ENCODE results near the gene OTOGL.
"Not testable (repeated sequence)": the region's sequence is repeated elsewhere in the genome, so short reads cannot be mapped to it uniquely, and the experiment has no call there.

The OTOGL gene

DNA sequence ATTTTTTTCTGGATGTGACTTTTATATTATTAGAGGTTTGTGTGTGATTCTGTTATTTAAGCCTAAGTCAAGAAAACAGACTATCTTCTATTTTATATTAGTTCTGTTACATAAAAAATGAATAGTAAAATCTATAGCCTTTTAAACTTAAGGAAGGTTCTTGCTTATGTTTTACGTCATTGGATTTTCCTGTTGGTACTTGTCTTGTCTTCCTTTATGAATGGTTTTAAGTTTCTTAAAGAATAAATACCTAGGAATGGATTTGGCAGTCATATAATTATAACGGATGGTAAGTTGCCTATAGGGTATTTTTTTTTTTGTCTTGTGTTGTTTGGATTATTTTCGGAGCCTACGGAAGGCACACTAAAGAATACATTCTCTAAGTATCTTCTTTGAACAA lies 182.9 kb downstream of the OTOGL start:
- DNase-seq (ENCODE audit: low spot score), result no peak

DNA sequence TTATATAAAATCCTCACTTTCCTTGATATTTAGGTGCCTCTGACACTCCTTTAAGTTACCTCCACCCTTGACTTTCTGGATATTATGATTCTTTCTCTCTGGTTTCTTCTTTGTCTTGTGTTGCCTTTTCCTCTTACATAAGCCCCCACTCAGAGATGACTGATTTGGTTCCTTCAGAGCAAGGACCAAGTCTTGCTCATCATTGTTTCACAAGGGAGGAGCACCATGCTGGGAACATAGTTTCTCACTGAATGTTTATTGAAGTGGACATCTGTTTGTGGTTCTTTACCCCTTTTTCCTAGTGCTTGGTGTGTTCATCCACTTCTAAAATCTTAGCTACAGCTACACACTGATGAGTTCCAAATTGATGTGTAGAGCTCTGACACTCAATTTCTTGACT lies 183.4 kb downstream of the OTOGL start:
- no peak for DNase-seq (ENCODE audit: low spot score)

DNA sequence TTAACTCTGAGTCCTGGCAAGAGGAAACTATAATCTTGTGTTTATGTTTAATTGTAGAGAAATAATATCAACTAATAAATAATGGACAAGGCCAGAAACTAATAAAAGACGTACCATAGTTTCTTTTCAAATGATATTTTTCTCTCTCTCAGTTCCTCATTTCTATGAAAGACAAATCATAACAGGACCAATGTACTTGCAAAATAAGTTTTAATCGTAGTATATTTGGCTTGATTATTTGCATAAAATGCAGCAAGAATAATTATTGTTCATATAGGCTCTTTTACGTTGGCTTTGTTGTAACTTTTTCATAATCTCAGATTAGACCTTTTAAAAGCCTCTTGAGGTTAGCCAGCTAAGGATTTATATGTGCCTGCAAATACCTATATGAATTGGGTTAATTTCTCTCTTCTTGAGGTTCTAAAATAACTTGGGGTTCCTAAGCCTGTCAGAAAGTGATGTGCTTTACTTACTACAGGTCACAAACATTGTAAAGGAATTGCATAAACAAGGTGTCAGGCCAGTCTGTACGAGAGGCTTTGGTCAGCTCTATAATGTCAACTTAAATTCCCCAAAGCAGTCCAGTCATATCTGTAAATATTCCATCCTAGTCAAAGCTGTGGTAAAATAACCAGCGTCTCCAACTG lies 191.9 kb downstream of the OTOGL start:
- DNase-seq (ENCODE audit: low spot score), result no peak

DNA sequence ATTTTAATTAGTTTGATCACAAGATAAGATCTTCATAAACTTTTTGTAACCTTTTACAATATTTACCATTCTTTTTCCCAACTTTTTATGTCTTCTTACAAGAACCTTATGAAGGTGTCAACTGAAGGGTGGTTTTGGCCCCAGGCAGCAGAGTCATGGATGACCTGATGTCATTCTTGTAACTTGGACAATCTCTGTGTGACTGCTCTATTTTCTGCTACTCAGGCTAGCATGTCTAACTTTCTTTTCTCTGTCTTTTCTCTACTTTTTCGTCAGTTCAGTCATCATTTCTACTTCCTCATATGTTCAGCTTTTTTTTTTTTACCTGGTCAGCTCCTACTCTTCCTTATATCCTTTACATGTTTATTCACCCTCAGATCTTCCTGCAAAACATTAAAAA lies 194.0 kb downstream of the OTOGL start:
- DNase-seq (ENCODE audit: low spot score), result no peak

DNA sequence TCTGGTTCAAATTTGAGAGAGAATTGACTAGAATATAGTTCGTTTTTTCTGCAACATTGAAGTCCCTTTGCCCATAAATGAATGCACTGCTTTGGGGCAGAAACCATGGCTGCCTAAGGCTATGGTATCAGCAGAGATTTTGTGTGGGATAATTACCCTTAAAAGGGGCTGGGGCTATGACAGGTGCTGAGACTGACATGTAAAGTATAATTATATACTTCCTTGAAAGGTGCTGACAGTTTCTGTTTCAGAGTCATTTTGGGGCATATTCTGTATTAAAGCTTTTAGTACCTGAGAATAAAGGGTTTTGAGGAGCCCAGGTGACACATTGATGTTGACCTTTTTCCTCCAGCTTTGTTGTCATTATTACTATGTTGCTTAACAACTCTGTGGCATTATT lies 194.4 kb downstream of the OTOGL start:
- DNase-seq (ENCODE audit: low spot score), result no peak

DNA sequence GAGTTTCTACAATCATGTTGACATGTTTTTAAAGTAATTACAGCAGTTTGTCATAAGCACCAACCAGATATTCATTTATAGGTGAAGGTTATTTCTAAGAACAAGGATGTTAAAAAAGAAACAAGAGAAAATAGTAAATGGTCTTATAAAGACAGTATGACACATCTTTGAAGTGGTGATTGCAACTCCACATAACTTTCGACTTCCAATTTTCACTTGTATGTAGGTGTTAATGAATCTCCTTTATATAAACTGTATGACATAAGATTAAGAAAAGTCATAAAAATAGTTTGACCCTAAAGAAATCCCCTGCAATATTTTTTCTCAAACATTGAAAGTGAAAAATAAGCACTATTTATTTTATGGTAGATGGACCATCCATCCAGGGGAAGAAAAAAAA lies 199.9 kb downstream of the OTOGL start:
- DNase-seq (ENCODE audit: low spot score), result no peak

DNA sequence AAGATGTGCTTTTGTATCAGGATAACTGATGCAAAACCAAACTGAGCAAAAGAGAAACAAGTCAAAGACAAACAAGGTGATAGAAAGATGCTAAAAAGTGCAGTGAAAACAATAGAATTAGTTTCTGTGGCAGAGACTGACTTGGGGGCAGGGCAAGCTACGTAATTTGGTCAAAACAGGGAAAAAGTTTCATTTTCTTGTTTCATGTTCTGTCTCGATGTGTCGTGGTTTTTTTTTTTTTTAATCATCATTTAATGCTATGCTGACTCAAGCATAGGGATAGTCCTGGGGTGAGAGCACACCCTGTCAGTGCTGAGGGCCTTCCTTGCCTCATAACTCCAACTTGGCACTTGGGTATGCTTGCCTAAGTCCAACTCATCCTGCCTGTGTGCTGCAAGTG lies 200.6 kb downstream of the OTOGL start:
- DNase-seq (ENCODE audit: low spot score), result no peak

DNA sequence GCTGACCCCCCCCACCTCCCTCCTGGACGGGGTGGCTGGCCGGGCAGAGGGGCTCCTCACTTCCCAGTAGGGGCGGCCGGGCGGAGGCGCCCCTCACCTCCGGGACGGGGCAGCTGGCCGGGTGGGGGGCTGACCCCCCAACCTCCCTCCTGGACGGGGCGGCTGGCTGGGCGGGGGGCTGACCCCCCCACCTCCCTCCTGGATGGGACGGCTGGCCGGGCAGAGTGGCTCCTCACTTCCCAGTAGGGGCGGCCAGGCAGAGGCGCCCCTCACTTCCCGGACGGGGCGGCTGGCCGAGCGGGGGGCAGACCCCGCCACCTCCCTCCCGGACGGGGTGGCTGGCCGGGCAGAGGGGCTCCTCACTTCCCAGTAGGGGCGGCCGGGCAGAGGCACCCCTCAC lies 208.1 kb downstream of the OTOGL start:
- DNase-seq (ENCODE audit: low spot score), result not testable (repeated sequence)

DNA sequence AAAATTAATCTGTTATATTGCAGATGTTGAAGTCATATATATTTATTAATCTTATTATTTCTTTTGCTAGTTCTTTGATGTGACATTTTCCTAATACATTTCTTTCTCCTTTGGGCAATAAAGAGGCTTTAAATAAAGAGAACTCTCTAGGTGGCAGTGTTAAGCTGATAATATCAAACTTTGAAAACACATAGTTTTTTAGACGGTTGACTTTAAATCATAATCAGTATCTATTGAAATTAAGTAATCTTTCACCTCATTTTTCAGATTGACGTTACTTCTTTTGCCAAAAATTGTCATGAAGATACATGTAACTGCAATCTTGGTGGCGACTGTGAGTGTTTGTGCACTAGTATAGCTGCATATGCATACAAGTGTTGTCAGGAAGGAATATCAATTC lies 213.9 kb downstream of the OTOGL start:
- no peak for DNase-seq (ENCODE audit: low spot score)

DNA sequence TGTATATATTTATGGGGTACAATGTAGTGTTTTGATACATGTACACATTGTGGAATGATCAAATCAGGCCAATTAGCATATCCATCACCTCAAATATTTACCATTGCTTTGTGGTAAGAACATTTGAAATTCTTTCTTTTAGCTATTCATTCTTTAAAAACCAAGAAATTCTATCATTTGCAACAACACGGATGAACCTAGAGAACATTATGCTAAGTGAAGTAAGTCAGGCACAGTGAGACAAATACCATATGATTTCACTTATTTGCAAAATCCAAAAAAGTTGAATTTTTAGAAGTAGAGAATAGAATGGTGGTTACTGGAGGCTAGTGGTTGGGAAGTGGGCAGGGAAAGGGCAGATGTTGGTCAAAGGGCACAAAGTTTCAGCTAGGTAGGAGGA lies 215.4 kb downstream of the OTOGL start:
- DNase-seq (ENCODE audit: low spot score), result no peak

DNA sequence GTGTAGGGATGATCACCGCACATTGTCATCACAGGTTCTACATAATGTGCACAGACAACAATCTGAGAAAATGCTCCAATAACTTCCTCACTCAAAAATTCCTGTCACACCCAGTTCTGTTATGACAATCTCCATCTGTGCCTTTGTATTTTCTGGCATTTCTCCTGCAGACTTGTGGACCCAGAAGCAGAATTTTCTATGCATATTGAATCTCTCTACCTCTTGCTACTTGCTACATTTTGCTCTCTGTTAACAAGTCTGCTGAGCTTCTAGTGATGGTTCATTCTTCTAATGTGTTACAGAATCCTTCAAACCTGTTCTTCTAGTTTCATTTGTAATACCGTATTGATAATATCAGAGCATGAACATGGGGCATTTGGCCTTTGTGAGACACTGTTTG lies 216.9 kb downstream of the OTOGL start:
- DNase-seq (ENCODE audit: low spot score), result no peak

DNA sequence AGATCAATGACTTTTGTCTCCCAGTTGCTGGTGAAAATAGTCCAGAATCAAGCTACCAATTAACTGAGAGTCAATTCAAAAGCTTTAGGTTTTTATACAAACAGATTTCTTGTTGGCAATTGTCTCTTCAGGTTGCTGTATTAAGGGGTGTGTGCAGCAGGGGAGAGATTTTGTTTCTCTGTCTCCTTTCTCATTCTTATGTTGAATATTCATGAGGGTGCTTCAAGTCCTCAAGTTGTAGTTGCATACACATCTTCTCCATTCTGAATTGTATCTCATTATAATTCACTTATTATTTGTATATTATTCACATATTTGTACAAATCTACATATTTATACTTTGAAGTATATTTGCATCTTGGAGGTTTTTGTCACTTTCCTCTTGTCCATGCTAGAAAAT lies 218.0 kb downstream of the OTOGL start:
- DNase-seq (ENCODE audit: low spot score), result no peak

DNA sequence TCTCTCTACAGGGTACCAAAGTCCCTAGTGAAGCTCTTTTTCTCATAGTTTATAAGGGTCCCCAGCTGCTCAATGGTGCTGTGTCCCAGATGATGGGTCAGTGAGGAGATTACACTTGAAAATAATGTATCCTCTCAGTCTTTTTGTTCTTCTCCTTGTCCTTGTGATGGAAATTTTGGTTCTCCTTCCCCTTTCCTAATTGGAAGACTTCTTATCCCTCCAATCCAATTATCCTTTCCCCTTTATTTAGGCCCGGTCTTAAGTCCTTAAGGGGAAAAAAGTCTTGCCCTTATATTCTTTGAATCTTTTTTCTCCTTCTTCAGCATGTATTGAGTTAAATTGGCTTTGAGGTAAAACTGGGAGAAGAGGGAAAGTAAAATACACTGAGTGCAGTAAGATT lies 218.6 kb downstream of the OTOGL start:
- DNase-seq (ENCODE audit: low spot score), result no peak

DNA sequence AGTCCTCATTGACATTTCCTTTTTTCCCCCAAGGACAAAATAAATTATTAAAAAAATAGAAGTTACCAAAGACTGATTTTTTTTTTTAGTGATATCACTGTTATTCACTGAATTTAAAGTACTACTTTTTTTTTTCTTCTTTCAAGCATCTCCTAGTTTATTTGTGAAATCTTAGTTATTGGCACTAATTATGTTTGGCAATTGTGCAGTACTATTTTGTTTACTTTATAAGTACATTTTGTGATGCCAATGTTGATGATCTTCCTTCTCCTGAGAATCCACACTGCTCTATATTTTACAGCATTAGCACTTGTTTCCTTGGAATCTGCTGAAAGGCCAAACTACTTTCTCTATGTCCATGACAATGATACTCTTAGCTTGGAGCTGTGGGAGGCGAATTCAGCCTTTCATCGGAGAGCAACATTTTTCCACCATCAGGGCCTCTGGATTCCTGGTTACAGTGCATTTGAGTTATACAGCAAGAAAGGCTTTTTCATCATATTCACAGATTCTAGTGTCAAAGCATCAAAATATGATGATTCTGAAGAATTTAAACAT lies 220.9 kb downstream of the OTOGL start:
- DNase-seq (ENCODE audit: low spot score), result no peak

DNA sequence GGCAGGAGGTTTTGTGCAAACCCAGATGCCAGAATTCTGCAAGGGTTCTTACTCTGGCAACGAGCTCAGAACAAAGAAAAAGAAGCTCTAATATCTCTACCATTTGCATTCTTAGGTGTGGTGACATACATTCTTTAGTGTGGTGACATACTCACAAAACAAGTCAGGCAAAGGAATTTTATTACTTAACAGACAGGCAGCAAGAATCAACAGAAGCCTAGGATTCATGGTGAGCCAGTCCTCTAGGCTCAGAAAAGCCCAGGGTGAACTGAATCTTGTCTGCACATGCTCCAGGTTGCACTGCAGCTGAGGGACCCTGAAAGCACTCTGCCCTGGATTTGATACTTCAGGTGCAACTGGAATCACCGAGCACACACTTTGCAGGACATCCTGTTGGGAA lies 222.3 kb downstream of the OTOGL start:
- DNase-seq (ENCODE audit: low spot score), result peak; percentile 21

DNA sequence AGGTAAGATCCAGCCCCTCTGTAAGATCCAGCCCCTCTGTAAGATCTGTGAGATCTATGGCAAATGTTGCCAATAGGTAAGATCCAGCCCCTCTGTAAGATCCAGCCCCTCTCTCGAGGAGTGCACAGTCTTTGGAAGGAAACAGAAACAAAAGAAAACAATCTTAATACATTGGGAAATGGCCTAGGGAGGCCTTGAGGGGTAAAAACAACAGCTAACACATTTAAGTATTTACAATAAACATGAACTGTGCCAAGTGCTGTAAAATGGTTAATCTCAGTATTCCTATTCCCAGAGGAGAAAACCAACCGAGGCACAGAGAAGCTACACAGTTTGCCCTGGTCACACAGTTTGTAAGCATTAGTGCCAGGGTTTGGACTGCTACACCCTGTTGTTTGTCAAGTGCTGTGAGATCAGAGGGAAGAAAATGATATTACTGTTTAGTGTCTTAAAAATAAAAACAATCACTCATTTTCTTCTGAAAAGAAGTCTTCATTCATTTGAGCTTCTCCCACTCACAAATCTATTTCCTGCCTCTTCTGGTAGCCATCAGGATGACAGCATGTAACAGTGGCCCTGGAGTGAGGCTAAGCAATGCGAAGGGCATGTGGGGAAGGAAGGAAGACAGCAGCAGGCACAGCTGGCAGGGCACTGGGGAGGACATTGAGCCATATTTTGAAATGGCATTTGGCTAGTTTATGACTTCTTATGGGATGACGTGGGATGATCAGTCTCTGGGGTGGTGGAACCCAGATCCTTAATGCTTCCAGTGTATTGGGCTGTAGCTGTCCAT lies 226.0 kb downstream of the OTOGL start:
- DNase-seq (ENCODE audit: low spot score), result no peak

DNA sequence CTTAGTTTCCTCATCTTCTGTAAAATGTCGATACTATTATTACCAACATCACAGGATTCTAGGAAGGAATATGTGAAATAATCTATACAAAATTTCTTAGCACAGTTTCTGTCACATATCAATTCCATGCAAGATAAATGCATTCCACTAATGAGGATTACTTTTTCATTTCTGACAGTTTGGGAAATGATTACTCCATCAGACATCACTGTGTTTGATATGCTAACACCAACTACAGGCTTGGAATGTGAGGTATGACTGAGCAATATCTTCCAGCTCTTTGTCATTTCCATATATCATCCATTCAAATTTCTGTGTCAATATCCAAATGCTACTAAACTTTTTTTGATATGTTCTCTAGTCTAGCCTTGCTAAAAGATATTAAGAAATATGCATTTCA lies 233.5 kb downstream of the OTOGL start:
- no peak for DNase-seq (ENCODE audit: low spot score)

DNA sequence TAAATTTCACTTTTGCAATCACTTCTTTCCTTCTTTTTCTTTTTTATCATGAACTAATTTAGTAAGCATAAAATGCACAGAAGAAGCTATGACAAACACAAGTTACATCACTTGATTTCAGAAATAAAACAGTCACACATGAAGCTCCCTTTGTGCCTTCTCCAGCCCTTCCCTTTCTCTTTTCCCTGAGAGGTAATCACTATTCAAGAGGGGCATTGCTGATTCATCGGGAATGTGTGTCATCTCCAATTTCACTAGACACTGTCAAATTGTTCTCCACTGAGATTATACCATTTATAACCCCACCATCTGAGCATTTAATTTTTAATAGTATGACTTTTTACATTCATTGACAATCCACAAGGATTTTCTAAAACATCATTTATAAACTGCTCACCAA lies 253.1 kb downstream of the OTOGL start:
- DNase-seq (ENCODE audit: low spot score), result no peak

DNA sequence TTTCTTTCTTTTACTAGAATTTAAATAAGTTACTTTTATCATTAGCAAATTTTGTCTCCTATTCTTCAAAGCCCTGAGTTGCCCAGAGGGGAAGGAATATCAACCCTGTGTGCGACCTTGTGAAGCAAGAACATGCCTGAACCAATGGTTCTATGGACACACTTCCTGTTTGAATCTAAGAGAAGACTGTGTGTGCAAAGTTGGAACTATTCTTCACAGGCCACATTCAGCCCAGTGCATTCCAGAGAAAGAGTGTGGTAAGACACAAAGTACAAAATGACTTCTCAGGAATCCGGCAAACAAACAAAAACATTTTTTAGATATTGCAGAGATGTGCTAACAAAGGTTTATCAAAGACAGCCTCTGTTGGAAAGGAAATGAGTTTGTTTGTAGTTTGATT lies 253.9 kb downstream of the OTOGL start:
- peak; percentile 20 for DNase-seq (ENCODE audit: low spot score)

DNA sequence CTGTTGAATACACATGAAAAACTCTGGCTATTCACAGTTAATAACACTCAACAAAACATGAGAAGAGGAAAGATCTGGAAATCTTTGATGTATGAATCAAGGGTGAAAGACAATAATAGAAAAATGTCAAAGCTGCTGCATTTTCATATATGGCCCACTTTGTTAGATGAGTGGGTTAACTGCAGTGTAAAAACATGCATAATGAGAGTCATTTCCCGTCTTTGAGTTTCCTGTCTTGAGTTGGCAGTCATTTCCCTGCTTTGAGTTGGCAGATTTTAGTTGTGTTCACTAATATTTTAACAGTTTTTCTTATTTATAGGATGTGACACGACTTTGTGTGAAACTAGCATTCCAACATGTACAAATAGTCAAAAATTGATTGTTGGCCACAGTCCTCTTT lies 256.8 kb downstream of the OTOGL start:
- DNase-seq (ENCODE audit: low spot score), result no peak

DNA sequence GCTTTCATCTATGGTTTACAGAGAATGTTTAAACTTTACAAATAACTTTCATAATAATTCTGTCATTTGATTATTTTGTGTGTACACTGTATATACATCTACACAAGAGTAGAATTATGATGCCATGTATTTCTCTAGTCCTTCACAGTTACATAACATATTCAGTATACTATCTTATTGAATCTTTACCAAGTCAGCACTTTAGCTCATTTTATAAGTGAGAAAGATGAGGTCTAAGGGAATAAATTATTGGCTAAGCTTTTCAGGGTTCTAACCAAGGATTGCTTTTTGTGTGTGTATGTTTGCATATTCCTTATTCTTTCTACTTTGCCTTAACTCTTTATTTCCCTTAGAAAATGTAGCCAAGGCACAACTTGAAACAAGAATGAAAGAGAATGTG lies 260.4 kb downstream of the OTOGL start:
- no peak for DNase-seq (ENCODE audit: low spot score)

DNA sequence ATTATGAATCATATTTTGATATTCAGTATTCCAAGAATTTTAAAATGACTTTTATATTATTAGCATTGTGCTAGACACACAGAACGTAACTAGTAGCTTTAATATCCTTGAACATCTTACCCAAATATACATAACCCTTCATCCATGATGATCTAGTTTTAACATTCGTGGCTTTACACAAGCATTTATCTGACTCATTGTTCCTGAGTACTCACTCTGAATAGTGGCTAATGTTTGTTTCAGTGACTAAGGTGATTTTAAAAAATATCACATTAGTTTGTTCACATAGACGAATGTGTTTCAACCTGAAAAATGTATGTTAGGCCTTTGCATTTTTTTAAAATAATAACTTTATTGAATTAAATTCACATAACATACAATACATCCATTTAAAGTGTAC lies 264.7 kb downstream of the OTOGL start:
- DNase-seq (ENCODE audit: low spot score), result no peak

DNA sequence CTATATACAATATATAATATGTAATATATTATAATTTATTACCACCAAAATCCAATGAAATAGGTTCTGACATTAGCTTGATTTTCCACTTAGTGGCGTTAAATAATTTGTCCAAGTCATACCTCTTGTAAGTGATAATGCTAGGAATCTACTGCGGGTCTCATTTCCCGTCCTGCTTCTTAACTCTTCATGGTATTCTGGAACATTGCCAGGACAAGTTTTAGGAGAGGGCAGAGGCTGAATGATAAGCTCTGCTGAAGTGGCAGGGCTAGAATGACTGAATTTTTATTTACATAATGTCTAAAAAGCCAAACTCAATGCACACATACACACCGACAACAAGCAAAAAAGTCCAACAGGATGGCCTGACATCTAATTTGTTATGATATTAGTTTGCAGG lies 274.3 kb downstream of the OTOGL start:
- peak; percentile 16 for DNase-seq (ENCODE audit: low spot score)

DNA sequence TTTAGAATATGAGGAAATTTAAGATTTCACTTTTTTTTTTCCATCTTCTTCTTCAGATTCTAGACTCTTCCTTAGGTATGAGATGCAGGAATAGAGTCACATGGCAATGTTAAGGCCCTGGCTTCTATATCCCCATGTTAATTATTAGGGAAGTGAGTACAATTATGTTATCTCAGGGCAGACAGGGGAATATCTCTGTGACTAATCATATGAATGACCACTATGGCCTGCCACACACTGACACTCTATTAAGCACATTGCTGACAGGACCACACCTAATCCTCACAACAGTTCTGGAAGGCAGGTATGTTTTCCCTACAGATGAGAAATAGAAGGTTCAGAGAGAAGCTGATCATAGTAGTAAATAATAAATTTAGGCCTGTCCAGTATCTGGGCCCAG lies 275.3 kb downstream of the OTOGL start:
- DNase-seq (ENCODE audit: low spot score), result no peak
